Retina (tissue), 1 donor: ENCODE measurements around the gene ALG9.
A peak's percentile ranks its signal among the peaks of the same experiment; 100 is the strongest.
"Not testable (repeated sequence)": the region's sequence is repeated elsewhere in the genome, so short reads cannot be mapped to it uniquely, and the experiment has no call there.

Experiments used
- DNase-seq: peaks from one replicate; pipeline ENCODE4 v3.0.0-alpha.2; 2016

Gene ALG9

GRCh38 chr11:111870886-111871692, at the start of gene ALG9:
Gene ALG9 (minus strand): TSS chr11:111871581. CDS start chr11:111871482, 99 bp downstream.
- peak; percentile 93 for DNase-seq

DNA sequence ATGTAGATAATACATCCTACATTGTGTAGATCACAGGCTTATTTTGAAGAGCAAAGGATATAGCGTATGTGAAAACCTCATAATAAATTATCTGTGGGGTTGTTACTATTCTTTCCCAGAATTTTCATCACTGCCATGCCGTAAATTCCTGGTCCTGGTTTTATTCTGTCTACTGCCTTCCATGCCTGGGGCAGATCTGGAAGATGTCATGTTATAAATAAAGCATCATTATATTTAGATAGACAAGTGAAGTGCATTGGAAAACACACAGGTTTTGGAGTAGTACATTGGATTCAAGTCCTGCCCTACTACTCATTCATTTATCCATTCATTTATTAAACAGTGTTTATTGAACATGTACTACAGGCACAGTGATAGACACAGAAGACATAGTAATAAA, 49.5 kb upstream of the ALG9 start:
- DNase-seq = no peak

DNA sequence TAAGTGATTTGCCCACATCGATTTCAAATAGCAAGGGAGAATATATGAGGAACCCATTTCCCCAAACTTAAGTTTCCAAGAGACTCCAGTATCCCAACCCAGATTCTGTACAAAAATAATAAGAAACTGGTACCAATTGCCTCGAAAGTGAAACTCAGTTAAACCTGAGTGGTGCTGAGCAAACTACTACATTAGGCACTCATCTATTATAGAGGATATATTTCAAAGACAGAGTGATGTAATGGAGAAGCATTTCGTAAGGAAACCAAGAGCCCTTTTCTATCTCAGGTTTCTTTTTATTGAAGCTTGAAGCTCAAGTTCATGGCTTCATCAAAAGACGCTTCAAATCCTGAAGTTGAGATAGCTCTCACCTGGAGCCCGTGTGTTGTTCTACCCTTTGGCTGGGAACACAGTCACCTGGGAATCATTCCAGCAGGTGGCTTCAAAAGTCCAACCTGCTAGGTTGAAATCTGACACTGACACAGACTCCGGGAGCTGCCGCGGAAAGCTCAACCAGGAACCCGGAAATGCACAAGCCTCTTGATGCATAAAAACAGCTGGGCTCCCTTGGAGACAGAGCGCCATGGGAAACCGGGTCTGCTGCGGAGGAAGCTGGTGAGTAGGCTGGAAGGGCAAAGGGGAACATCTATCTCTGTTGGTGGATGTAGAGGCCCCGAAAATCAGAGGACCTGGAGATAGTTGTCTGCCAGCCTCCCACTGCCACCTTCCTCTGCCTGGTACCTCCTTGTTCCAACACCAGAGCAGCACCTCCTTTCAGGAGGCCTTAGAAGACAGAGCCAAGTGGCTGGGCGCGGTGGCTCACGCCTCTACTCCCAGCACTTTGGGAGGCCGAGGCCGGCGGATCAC, 47.2 kb upstream of the ALG9 start, which contains the start of gene C11orf52:
C11orf52 (plus strand) TSS at position 524 of the 867 bp plus-strand sequence; CDS start at position 584, 60 bp downstream.
- DNase-seq = no peak

DNA sequence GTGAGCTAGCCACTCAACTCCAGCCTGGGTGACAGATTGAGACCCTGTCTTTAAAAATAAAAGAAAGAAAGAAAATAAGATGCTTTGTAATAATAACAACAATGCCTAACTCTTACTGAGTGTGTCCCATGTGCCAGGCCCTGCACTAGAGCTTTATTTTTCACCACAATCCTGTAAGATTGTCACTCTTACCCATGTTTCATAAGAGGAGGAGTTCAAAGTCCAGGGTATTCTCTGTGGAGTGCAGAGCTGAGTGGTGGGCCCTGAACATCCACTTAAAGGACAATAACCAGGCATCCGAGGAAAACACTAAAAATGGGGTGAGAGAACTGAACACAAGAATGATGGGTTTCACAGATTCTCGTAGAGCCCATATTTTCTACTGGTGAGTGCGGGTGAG, 46.4 kb upstream of the ALG9 start:
- DNase-seq = no peak

DNA sequence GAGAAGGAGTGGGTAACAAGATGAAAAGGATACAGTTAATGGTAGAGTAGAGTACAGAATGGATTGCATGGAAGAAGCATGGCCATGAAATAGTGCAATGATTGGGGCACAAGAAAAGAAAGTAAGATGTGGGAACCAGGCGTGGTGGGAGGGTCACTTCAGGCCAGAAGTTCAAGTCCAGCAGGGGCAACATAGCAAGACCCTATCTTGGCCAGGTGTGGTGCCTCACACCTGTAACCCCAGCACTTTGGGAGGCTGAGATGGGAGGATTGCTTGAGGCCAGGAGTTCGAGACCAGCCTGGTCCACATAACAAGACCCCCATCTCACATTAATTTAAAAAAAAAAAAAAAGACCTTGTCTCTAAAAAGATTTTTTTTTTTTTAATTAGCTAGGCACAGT, 45.9 kb upstream of the ALG9 start:
- DNase-seq = no peak

DNA sequence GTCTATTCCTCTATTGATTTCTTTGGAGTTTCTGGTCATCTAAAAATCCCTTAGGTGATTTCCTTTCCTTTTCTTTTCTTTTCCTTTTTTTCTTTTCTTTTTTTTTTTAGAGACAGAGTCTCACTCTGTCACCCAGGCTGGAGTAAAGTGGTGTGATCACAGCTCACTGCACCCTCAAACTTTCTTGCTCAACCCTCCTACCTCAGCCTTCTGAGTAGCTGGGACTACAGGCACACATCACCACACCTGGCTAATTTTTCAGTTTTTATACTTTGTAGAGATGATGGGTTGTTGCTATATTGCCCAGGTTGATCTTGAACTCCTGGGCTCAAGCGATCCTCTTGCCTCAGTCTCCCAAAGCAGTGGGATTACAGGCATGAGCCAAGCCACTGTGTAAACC, 45.4 kb upstream of the ALG9 start:
- no peak for DNase-seq

DNA sequence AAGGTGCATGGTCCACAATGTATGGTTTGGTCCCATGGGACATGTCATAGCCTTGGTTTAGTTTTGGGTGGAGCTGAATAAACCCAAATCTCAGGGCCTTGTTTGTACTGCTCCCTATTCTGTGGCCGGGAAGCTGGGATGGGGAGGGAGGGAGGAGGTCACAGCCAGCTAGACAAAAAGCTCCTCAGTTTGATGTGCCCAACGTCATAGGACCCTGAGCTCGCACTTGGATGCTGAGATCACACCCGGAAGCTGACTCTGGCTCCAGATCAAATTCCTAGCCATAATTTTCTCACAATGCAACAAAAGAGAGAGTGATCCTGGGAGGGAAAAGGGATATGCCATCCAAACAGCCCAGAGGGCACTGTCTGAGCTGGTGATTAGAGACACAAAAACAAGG, 42.6 kb upstream of the ALG9 start:
- DNase-seq = no peak

DNA sequence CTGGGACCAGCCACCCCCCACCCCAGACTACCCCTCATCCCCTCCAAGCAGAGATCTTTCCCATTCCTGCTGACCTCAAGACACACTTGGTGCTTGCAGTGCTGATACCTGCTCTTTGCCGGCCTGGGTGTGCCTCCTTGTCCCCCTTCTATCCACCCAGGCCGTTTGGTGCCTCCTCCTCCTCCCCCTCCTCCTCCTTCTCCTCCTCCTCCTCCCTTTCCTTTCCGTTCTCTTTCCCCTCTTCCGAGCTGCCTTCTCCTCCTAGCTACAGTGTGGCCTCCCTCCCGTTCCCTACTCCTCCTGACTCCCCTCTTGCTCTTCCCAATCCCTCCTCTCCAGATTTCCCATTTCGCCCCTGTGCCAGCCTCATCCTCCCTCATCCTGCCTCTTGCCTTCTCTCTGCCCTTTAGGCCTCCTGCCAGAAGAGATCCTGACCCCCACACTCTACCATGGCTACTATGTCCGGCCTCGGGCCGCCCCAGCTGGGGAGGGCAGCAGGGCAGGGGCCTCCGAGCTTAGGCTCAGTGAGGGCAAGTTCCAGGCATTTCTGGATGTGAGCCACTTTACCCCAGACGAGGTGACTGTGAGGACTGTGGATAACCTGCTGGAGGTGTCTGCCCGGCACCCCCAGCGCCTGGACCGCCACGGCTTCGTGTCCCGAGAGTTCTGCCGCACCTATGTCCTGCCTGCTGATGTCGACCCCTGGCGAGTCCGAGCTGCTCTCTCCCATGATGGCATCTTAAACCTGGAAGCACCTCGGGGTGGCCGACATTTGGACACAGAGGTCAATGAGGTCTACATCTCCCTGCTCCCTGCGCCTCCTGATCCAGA, 41.9 kb upstream of the ALG9 start:
- DNase-seq = no peak

GRCh38 chr11:111912535-111912934, 41.2 kb upstream of the ALG9 start, which contains the start of gene HSPB2:
Gene HSPB2 (plus strand): TSS chr11:111912734. CDS start chr11:111912830, 96 bp downstream.
- no peak for DNase-seq

DNA sequence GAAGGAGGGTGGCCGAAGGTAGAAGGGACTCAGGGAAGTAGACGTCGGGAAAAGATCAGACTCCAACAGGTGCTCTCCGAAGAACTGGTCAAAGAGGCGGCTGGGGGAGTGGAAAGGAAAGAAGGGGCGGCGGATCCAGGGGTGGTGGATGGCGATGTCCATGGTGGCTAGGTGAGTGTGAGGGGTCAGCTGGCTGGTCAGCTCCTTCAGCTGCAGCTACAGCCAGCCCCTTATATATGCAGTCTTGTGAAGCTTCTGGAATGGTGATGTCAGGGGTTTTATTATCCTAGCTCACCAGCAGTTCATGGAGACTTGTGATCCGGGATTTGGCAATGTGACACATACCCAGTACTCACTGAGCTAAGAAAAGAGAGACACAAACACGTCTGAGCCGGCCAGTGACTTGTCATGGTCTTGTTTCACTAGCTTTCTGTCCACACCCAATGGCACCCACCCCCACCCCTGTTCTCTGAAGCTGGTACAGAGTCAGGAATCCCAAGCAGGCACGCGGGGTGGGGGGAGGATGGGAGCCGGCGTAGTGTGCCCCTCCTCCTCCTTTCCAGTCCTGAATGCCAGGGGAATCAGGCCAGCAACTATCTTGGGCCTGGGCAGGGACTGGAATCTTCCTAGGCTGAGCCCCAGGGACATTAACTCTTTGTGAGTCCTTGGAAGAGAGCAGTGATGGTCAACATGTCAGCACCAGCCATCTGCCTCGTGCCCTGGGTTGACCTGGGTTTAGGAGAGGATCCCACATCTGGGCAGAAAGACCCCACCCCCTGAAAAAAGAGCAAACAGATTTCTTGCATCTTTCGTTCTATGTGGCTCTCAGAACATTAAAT, 40.4 kb upstream of the ALG9 start, which contains the start of gene CRYAB:
CRYAB (minus strand) TSS at position 208 of the 839 bp plus-strand sequence; CDS start at position 162, 46 bp downstream.
- DNase-seq = peak; percentile 67

GRCh38 chr11:111910676-111911562, 39.5 kb upstream of the ALG9 start:
- no peak for DNase-seq

- DNase-seq = no peak
These were observed 38.0 kb upstream of the ALG9 start for GRCh38 chr11:111909378-111909777.

DNA sequence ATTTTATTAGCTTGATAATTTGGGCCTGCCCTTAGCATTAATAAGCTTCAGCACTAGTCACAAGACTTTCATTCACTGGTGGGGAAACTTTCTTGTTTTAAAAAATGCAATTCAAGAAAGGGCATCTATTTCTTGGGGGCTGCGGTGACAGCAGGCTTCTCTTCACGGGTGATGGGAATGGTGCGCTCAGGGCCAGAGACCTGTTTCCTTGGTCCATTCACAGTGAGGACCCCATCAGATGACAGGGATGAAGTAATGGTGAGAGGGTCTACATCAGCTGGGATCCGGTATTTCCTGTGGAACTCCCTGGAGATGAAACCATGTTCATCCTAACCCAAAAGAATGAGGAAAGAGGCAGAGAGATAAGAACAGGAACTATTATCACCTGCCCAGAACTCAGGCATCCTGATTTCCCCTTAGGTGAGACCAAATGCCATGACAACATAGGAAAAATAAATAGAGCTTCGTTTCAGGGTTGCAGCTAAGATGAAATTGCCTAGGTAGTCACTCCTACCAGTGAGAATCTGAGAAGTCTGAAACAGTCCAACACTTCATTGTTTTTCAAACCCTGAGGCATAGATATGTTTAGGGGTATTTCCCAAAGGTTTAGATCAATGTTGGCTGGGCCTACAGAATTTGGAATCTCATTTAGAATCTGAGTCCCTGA, 37.4 kb upstream of the ALG9 start:
- no peak for DNase-seq

DNA sequence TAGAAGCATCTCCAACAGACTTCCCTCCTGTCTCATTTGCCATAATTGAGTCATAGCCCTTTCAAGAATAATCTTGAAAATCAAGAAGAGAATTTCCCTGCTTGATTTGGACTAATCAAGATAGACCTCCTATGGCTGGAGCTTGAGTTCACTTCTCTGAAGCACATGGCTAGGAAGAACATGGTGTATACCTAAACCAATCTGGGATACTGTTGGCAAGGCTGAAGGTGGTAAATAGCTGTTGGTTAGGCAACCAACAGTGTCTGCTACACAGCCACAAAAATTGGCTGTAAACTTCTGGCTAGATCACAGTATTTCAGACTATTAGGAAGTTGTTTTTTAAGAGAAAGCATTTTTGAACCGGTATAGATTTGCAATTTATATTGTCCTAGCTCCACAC, 35.3 kb upstream of the ALG9 start:
- DNase-seq = no peak

DNA sequence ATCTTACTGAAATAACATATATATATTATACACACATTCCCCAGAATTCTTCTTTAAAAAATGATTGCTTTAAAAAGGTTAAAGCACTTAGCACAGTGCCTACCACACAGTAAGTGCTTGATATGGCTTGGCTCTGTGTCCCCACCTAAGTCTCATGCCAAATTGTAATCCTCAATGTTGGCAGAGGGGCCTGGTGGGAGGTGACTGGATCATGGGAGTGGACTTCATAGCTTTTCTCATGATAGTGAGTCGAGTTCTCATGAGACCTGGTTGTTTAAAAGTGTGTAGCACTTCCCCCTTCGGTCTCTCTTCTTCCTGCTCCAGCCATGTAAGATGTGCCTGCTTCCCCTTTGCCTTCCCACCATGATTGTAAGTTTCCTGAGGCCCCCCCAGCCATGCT, 34.0 kb upstream of the ALG9 start:
- no peak for DNase-seq

- no peak for DNase-seq
These were observed 15.5 kb upstream of the ALG9 start for GRCh38 chr11:111886844-111887243.

- DNase-seq = no peak
These were observed 14.7 kb upstream of the ALG9 start for GRCh38 chr11:111886032-111886431.

GRCh38 chr11:111885053-111885452, 13.7 kb upstream of the ALG9 start:
- DNase-seq = not testable (repeated sequence)

DNA sequence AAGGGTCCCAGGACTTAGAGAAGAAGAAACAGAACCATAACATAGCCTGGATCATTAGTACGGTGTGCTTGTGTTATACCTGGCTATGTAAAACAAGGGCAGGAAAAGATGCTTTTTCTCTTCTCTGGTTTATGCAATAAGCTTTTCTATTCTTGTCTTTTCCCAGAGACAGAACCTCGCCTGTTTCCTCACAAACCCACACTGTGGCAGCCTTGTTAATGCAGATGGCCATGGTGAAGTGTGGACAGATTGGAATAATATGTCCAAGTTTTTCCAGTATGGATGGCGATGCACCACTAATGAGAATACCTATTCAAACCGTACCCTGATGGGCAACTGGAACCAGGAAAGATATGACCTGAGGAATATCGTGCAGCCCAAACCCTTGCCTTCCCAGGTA, 10.8 kb upstream of the ALG9 start:
- no peak for DNase-seq

- DNase-seq = no peak
These were observed 8.2 kb upstream of the ALG9 start for GRCh38 chr11:111879637-111879960.
